GM19193 (cell line): ENCODE measurements around the gene ZNF778.

Experiments
- POLR2A ChIP-seq: IDR thresholded peaks from 4 replicates; pipeline ENCODE4 v1.6.1; 2011; ENCODE audit not compliant: insufficient read depth, insufficient read length; ENCODE audit errors: extremely low read depth

ZNF778 gene

DNA sequence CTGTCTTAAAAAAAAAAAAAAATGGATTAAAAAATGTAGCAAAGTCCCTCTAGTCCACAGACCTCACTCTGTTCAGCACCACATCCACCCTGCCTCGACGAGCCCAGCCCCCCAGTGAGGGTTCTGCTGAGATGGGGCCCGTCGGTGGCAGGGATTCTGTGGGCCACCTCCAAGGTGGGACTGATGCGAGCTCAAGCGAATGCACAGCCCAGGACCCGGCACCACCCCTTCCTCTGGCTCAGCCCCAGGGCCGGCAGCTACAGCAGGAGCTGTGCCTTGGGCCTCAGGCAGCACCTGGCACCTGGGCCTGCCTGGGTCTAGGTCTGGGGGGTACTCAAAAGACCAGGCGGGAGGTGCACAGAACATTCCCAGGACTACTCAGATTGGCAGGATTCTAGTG, 59.5 kb downstream of the ZNF778 start:
- no peak for TF ChIP-seq POLR2A

DNA sequence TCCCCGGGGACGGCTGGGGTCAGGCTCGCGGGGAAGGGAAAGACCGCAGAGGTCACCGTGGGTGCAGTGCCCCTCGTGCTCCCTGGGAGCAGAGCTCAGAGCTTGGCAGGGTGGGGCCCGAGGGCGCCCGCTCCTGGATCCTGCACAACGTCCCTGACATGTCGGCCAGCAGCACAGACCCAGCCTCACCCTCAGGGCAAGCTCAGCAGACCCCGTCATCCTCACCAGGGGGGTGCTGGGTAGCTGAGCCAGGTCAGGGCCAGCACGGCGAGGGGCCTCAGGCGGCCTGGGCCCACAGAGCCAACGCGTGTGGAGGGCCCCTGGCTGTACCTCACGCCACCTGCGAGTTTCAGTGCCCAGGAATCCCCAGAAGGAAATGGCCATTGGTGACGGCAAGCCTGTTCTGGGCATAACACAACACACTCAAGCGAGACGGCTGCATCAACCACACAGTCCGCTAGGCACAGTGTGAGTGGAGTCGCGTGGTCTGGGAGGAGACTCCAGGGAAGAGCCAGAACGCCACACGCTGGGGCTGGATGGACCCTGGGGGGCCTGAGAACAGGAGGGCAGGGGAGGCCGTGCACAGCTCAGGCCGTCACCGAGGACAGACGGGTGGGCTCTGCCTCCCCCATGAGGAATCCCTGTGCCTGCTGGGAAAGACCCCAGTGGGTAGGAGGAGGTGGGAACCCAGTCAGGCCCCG, 60.3 kb downstream of the ZNF778 start:
- no peak for TF ChIP-seq POLR2A

DNA sequence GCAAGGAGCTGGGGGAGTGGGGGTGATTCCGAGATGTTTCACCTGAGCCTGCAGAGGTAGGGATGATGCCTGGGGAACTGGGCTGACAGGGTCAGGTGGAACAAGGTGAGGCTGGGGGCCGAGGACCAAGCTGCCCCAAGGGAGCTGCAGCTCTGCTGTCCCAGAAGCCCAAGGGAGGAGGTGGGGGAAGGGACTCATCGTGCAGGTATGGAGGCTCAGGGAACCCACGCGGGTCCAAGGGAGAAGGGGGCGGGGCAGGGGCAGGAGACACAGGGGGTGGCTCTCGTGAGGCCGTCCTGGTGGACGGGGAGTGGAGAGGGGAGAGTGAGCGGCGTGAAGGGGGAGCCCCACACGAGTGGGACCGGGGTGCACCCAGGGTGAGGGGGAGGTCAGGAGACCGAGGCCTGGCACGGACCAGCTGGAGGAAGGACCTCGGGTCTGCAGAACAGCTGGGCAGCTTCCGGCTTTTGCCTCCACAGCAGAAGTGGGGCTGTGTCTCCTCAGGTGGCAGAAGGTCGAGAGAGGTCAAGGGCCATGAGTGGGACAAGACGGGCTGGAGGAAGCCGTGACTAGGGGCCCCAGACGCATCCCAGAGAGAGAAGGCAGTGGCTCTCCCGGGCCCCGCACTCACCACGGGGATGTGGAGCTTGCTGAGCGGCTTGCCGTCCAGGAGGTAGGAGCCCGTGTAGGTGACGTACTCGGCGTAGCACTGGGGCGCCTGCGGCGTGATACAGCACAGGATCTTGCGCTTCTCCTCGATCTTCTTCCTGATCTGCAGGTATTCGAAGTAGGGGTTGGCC, 61.1 kb downstream of the ZNF778 start:
- TF ChIP-seq POLR2A = no peak

DNA sequence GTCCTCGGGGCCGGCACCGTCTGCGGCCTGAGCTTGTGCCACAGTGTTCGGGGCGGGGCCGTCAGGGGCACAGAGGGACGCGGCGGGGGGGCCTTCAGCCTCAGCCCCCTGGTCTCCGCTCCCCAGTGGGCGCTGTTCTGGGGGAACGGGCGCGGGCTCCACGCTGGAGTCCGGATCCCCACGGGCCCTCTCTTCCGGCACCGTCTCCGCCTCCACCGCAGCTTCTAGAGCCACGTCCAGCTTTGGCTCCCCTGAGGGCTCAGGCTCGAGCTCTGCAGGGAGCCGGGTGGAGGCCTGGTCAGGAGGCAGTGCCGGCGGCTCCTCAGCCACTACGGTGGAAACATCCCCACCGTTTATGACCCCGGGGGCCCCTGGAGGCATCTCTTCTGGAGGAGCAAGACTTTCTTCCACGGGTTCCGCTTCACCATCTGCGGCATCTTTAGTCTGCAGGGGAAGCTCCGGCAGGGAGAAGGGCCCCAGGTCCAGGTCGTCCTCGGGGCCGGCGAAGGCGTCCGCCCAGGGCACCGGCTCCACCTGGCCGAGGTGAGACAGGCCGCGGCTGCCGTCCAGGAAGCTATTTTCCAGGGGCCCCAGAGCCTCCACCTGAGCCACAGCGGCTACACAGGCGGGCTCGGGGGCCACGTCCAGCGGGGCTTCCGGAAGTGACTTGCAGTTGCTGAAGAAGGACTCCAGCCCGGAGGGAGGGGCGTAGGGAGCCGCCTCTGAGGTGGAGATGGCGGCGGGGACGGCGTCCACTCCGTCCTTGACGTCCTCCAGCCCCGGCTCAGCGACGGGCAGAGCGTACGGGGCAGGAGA, 62.4 kb downstream of the ZNF778 start:
- no peak for TF ChIP-seq POLR2A

DNA sequence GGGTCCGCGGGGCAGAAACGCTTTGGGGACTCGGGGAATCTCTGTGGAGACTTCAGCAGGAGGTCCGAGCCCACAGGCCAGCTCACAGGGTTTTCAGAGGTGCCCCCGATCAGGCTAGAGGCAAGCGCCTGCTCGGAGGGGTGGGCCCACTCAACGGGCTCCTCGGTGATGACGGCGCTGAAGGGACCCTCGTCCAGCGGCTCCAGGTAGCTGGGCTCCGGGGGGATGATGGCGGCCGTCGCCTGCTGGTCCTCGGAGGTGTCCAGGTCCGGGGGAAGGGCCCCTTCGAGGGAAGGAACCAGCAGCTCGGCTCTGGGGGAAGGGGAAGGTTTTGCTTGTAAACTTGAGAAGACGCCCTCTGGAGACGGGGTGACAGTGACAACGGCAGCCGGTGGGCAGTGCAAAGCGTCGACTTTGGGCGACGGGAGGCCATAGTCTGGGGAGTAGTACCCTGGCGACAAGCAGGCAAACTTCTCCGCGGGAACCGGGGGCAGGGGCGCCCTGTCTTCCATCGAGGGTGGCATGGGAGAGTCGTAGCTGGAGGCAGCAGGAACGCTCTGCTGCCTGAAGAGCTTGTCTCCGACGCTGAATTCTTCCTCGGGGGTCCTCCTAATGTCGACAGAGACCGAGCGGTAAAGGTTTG, 63.2 kb downstream of the ZNF778 start:
- peak; percentile 10 for TF ChIP-seq POLR2A

DNA sequence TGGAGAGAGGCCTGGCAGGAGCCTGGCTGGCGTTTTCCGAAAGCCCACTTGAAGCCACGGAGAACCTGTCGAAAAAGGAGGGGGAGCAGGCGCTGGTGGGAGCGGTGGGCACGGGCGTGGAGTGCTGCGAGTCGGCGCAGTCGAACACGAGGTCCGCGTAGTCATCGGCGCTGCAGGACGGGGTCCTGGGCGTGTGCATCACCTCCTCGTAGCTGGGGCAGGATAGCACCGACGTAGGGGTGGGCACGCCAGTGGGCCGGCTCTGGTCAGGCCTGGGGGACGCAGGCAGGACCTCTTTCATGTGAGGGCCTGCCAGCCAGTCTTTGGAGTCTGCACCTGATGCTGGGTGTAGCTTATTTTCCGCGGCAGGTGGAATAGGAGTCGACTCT, 63.7 kb downstream of the ZNF778 start:
- no peak for TF ChIP-seq POLR2A

DNA sequence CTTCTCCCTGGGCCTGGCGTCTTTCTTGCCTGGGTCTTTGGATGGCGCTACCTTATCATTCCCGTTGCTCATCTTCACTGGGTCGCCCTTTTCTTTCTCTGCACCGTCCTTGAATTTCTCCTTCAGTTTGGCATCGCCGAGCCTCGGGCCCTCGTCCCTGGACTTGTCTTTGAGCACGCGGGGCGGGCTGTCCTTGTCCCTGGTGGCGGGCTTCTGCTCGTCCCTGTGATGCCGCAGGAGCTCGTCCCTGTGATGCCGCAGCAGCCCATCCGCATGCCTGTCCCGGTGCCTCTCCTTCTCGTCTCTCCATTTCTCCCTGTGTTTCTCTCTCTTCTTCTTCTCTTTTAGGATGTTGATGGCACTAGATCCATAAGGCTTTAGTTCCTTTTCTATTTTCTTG, 64.3 kb downstream of the ZNF778 start:
- no peak for TF ChIP-seq POLR2A

DNA sequence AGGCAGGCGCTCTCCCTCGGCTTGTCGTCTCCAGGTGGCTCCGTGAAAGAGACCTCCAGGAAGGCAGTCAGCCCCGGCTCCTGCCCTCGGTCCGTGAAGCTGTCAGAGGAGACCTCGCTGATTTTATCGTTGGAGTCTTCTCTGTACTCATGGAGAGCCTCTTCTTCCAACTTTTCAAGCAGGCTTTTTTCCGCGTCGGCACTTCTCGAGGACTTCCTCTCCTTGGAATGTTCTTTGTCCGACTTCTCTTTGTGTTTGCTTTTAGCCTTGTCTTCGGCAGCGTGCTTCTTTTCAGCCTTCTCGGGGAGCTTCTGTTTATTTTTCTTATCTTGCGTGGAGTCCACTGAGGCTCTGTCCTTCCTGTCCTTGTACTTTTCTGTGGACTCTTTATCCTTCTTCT, 65.0 kb downstream of the ZNF778 start:
- TF ChIP-seq POLR2A = no peak

DNA sequence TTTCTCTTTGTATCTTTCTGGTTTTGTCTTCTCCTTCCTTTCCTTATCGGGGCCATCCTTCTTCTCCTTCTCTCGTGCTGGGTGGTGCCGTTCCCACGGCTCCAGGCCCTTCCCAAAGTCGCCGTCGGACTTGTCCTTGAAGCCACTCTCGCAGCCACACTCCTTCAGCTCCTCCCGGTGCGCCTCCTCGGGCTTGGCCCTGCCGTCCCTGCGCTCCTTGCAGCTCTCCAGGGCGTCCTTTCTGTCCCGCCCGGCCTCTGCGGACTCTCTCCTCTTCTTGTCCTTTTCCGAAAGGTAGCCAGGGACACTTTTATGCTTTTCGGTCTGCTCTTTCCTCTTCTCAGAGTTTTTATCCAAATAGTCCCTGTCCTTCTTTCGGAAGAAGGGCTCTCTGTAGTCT, 65.9 kb downstream of the ZNF778 start:
- TF ChIP-seq POLR2A = no peak

DNA sequence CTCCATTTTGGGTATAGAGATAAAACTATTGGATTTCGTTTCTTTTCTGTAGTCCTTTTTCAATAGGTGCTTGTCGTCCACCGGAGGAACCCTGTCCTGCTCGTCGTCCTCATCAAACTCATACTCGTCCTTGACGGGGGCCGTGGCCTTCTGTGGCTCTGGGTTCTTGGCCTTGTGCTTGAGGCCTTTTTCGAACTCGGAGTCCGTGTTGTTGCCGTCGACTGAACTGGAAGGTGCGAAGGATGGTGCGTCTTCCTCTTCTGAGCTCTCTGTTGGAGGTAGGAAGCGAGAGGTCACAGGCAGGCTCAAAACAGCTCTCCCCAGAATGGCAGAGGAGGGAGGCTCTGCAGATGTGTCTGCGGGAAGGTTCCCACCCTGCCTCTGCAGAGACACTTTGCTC, 67.9 kb downstream of the ZNF778 start:
- no peak for TF ChIP-seq POLR2A

DNA sequence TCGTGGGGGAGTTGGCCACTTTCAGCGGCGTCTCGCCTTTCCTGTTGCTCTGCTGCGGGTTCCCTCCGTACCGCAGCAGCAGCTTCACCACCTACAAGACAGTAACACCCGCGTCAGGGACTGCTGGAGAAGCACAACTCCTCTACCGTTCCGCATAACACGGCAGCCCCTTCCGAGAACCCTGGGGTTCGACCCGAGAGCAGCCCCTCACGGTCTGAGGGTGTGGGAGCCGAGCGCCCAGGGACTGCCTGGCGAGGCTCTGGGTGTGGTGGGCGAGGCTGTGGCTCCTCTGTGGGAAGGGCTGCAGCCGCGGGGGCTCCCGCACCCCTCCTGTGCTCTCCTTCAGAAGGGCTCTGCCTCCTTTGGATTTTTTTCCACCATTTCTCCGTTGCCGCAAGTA, 68.6 kb downstream of the ZNF778 start:
- TF ChIP-seq POLR2A = no peak
